Osteocyte (in vitro differentiated cells): ENCODE measurements around the gene EEF1AKMT3. TPM values are rescaled to one million over a fixed set of nuclear protein-coding genes. Genes with fewer than 3 reads are reported as not detected.

Source experiments
- DNase-seq: peaks from one replicate; pipeline ENCODE4 v3.0.0; 2021; ENCODE audit warnings: mixed read lengths; ENCODE audit not compliant: unreplicated experiment; ENCODE audit errors: extremely low spot score
- H3K27ac Mint-ChIP-seq: one replicate; pipeline ENCODE4 v1.8.0; 2021; ENCODE audit warnings: mild to moderate bottlenecking, mixed read lengths; ENCODE audit not compliant: unreplicated experiment
- H3K27me3 Mint-ChIP-seq: one replicate; pipeline ENCODE4 v1.8.0; 2021; ENCODE audit warnings: mixed read lengths; ENCODE audit not compliant: unreplicated experiment
- H3K36me3 Mint-ChIP-seq: one replicate; pipeline ENCODE4 v1.8.0; 2021; ENCODE audit warnings: mixed read lengths; ENCODE audit not compliant: unreplicated experiment
- H3K4me1 Mint-ChIP-seq: one replicate; pipeline ENCODE4 v1.8.0; 2021; ENCODE audit warnings: mixed read lengths; ENCODE audit not compliant: unreplicated experiment
- H3K4me3 Mint-ChIP-seq: one replicate; pipeline ENCODE4 v1.8.0; 2021; ENCODE audit warnings: mild to moderate bottlenecking, moderate library complexity, mixed read lengths; ENCODE audit not compliant: unreplicated experiment
- H3K9me3 Mint-ChIP-seq: one replicate; pipeline ENCODE4 v1.8.0; 2021; ENCODE audit warnings: mixed read lengths; ENCODE audit not compliant: unreplicated experiment
- total RNA-seq: library from RNA; stranded (reverse); gene quantifications from 2 replicates; pipeline ENCODE4 v1.2.1, GENCODE V29; 2021
- TF ChIP-seq, protein P1 (sequence below): fragments of 200-600 bp; sonication (generic); IDR thresholded peaks from 2 replicates; pipeline ENCODE4 v1.5.0; 2021; ENCODE audit warnings: antibody characterized with exemption, mild to moderate bottlenecking, moderate library complexity

Gene EEF1AKMT3
- total RNA-seq, 1 donor from 2014 or later: 9.8 TPM

DNA sequence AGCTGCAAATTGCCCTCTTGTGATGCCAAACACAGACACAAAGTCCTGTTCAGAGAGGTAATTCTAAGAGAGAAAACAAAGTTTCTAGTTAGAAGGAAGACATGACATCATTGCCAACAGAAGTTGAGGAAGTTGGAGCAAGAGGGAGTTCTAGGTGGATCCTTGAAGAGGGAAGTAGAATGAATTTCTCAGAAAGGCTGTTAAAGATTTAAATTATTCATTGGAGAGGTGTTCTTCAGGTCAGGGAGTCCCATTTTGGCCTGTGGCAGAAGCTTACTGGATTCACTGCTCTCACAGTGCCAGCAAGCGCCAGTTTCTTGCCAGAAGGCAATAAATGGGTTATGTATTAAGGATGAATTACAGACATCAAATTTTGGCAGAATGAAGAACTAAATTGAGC is 25.5 kb downstream of the EEF1AKMT3 start:
- H3K9me3 Mint-ChIP-seq: no peaks in the 10 kb centered on the region
- no peaks in the 10 kb centered on the region for H3K4me1 Mint-ChIP-seq
- no peak for DNase-seq
- H3K36me3 Mint-ChIP-seq: peaks cover 49% of the 10 kb centered on the region
- TF ChIP-seq, protein P1, sequence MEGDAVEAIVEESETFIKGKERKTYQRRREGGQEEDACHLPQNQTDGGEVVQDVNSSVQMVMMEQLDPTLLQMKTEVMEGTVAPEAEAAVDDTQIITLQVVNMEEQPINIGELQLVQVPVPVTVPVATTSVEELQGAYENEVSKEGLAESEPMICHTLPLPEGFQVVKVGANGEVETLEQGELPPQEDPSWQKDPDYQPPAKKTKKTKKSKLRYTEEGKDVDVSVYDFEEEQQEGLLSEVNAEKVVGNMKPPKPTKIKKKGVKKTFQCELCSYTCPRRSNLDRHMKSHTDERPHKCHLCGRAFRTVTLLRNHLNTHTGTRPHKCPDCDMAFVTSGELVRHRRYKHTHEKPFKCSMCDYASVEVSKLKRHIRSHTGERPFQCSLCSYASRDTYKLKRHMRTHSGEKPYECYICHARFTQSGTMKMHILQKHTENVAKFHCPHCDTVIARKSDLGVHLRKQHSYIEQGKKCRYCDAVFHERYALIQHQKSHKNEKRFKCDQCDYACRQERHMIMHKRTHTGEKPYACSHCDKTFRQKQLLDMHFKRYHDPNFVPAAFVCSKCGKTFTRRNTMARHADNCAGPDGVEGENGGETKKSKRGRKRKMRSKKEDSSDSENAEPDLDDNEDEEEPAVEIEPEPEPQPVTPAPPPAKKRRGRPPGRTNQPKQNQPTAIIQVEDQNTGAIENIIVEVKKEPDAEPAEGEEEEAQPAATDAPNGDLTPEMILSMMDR: no peak
- H3K27ac Mint-ChIP-seq: no peak overlapping the region
- no peak overlapping the region for H3K4me3 Mint-ChIP-seq
- H3K27me3 Mint-ChIP-seq: no peaks in the 10 kb centered on the region

DNA sequence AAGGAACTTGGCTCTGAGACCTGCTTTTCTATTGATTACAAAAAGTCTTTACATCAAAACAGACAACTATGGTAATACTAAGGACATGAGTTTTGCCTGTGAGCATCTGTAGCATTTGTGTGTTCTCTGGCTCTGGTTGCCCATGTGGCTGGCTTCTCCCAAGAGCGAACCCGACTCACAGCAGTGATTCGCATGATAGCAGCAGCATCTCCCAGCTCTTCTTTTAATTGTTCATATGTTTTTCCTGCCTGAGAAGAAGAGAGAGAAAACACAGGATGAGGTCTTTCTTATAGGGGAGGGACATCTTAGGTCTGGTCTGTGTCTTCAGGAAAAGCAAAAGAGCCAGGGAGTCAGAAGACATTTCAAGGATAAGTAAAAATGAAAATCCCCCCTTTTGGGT is 28.6 kb downstream of the EEF1AKMT3 start:
- no peaks in the 10 kb centered on the region for H3K9me3 Mint-ChIP-seq
- no peak overlapping the region for H3K4me3 Mint-ChIP-seq
- TF ChIP-seq, protein P1: no peak
- peaks cover 42% of the 10 kb centered on the region for H3K36me3 Mint-ChIP-seq
- no peak for DNase-seq
- no peaks in the 10 kb centered on the region for H3K27me3 Mint-ChIP-seq
- no peaks in the 10 kb centered on the region for H3K4me1 Mint-ChIP-seq
- H3K27ac Mint-ChIP-seq: no peak overlapping the region

DNA sequence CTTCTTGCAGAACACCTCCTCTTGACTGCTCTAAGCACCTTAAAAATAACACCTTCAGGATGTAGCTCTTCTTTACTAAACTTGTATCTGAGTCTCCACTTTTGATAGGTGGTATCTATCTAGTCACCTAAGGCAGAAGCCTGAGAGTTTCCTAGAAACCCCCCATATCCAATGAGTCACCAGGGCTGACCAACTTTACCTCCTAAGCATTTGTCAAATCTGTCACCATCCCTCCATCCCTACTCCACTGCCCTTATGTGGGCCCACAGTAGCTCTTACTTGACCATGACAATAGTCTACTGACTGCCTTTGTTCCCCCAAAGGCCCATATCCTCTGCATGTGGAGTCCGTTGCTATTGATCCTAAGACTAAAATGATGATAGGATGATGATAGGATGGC is 30.2 kb downstream of the EEF1AKMT3 start:
- no peak for DNase-seq
- no peak overlapping the region for H3K27ac Mint-ChIP-seq
- peaks cover 32% of the 10 kb centered on the region for H3K36me3 Mint-ChIP-seq
- no peaks in the 10 kb centered on the region for H3K9me3 Mint-ChIP-seq
- H3K4me1 Mint-ChIP-seq: no peaks in the 10 kb centered on the region
- TF ChIP-seq, protein P1: no peak
- no peaks in the 10 kb centered on the region for H3K27me3 Mint-ChIP-seq
- H3K4me3 Mint-ChIP-seq: no peak overlapping the region

DNA sequence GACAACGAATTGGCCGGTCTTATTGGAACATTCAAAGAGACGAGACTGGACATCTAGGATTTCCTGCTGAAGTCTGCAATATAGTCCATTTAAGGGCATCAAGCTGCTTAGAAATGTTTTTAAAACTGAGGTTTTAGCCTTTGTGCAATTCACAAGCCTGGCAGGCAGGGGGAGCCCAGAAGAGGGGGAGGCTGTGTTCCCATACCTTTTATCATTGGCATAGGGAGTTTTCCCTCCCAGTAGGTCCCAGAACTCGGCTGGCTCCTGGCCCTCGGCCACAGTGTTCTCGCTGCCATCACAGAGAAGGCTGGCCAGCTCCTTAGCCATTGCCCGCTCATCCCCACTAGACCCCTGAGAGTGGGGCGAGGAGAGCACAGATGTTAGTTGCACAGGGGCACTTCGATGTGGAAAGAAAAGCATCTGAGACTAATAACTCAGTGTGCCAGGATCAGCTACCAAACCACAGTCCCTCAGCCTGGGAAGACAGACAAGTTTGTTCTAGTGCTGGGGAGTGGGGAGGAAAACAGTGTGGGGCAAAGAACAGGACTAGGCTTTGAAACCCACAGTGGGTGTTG is 31.0 kb downstream of the EEF1AKMT3 start:
- TF ChIP-seq, protein P1: peak; percentile 79
- peaks cover 28% of the 10 kb centered on the region for H3K36me3 Mint-ChIP-seq
- DNase-seq: no peak
- no peaks in the 10 kb centered on the region for H3K9me3 Mint-ChIP-seq
- no peaks in the 10 kb centered on the region for H3K27me3 Mint-ChIP-seq
- H3K4me1 Mint-ChIP-seq: no peaks in the 10 kb centered on the region
- H3K27ac Mint-ChIP-seq: no peak overlapping the region
- no peak overlapping the region for H3K4me3 Mint-ChIP-seq

DNA sequence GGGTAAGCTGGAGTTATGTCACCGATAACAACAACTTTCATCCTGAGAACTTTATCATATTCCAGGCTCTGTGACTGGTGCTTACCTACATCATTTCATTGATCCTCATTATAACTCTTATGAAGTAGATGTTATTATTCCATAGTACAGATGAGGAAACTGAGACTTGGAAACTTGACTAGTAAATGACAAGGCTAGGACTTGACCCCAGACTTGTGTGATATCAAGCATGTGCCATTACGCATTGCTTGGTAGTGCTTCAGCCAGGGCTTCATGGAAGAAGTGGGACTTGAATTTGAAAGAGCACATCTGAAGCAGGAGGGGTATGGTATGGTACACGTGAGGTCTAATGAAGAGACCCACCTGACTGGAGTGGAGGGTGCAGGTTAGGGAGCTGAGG is 34.3 kb downstream of the EEF1AKMT3 start:
- H3K27ac Mint-ChIP-seq: no peak overlapping the region
- no peaks in the 10 kb centered on the region for H3K4me1 Mint-ChIP-seq
- no peak for DNase-seq
- TF ChIP-seq, protein P1: no peak
- H3K4me3 Mint-ChIP-seq: no peak overlapping the region
- H3K36me3 Mint-ChIP-seq: peaks cover 18% of the 10 kb centered on the region
- no peaks in the 10 kb centered on the region for H3K27me3 Mint-ChIP-seq
- no peaks in the 10 kb centered on the region for H3K9me3 Mint-ChIP-seq
